NOMO-1 treated with DMSO at 0.1 percent for 48 hours (cell line): Measurements from ENCODE around the gene EXOC6B.

Experiments used
- DNase-seq: peaks from one replicate; lab custom pipeline; 2025; ENCODE audit not compliant: unreplicated experiment; lab: John Stamatoyannopoulos, UW

The EXOC6B gene

GRCh38 chr2:72150861-72151356 is 674.9 kb downstream of the EXOC6B start:
- DNase-seq = no peak

DNA sequence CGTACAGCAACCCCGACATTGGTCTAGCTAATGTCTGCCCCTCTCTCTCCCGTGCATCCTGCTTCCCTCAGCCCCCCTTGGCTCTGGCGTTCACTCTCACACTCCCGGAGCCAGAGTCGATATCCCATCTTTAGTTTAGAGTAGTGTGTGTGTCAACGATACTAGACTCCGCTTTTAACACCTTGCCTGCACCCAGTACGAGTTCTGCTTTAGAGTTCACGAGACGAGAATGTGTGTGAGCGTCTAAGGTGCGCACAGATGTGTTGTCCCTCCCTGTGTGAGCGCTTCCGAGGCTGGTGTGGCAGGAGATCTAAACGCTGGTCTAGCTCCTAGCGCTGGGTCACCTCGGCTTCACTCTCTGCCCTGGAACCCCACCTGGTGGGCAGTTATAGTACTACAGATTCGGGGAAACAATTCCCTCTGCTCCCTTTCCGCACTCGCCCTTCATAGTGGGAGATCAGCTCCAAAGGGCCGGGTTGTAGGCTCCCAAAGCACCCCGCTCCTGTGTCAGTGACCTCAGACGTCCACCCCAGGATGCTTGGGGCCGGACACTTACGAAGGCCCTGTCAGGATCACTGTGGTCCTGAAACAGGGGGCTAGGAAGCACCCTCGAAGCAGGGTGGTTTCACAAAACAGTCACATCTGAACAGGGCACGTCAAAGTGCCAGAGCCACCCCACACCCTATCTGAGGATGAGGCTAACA is 675.5 kb downstream of the EXOC6B start:
- peak; percentile 72 for DNase-seq

DNA sequence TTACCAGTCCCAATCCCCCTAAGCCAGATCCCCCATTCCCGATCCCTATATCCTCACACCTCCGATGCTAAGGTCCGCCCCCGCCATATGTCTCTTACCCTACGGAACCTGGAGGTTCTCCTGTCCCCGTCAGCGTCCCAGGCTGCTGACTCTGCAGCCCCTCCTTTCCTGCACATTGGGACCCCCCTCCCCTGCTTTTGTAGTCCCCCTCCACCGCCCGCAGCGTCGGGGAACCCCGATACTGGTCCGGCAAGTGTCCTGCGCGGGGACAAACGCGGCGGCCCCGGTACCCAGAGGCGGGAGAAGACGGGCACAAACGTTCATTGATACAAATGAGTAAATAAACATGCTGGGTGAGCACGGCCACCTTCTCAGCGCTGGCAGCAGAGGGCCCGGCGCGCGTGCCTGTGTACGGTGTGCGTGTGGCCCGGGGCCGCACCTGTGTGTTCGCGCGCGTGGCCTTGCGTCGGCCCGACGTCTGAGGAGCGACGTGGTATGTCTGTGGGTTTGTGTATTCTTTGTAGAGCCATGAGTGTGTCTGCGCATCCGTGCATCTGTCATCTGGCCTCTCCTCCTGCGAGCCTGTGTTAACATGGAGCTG is 676.2 kb downstream of the EXOC6B start:
- DNase-seq = no peak

- no peak for DNase-seq
These were observed 676.8 kb downstream of the EXOC6B start for GRCh38 chr2:72148837-72149555.

GRCh38 chr2:72148003-72148836 is 677.6 kb downstream of the EXOC6B start:
- no peak for DNase-seq

GRCh38 chr2:72147303-72147971 is 678.4 kb downstream of the EXOC6B start, which contains the start of gene CYP26B1:
Gene CYP26B1, minus strand, starts transcription at chr2:72147862. Its CDS starts 28 bp downstream, at chr2:72147834.
- DNase-seq = no peak

DNA sequence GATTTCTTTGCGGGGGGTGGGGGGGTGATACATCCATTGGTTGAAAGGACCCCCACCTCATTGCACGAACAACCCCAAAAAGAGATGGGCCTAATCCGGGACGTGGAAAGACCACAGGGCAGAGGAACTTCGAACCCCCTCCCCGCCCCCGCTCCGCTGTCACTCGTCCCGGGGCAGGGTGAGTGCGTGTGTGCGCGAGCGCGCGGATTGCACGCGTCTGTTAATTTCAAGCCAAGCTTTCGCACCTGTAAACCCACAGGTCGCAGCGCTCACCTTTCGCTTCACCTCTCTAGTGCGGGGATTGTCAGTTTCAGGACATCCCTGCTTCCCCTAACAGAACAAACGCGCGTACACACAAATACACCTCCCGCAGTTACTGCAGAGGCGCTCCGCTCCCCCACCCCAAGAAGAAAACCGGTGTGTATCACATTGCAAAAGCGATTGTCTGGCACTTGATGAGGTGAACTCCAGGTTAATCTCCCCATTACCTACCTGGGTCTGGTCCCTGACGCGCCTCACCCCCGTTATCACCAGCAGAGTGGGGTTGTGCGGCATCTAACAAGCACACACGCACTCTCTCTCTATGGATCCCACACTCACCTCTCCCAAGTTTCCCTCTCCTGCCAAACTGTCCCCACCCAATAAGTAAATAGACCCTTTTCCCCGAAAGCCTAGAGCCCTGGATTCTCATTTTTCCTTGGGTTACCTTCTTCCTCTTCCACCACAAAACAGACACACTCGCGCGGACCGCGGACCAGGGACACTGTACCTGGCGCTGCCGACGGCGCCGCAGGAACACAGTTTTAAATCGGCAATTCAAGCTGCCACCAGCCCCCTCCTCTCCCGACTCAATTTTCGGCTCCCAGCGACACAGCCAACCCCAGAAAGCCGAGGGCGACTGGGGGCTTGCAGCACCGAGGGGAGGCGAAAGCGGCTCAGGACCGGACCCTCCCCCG is 679.2 kb downstream of the EXOC6B start:
- DNase-seq = no peak

DNA sequence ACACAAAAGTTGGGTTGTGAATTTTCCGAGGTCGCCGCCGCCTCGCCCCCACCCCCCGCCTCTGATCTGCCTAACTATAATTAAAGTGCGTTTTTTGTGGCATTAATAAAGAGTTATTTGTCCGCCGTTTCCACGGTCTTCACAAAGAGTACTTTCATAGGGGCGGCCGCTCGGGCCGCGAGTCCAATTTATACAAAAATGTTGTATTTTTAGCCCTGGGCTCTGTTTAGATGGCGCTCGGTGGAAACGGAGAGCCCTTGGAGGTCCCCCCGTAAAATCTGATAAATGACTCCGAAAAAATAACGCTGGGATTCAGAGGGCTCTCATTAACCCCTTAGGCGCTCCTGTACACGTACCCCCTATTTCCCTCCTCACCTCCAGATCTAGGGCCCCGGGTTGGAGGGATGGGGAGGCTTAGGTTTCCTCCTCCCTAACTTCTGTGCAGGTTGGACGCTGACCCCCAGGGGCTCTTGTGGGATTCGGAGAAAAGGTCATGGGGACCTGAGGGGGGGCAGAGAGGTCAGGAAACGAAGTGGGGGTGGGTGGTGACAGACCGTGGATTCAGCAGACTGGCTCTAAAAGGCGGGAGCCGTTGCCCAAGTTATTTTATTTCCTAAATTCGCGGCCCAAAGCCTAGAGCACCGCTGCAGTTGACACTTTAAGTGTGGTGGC is 680.0 kb downstream of the EXOC6B start:
- DNase-seq = no peak

- no peak for DNase-seq
These were observed 680.6 kb downstream of the EXOC6B start for GRCh38 chr2:72145289-72145657.

GRCh38 chr2:72144632-72145288 is 681.1 kb downstream of the EXOC6B start:
- DNase-seq = no peak

DNA sequence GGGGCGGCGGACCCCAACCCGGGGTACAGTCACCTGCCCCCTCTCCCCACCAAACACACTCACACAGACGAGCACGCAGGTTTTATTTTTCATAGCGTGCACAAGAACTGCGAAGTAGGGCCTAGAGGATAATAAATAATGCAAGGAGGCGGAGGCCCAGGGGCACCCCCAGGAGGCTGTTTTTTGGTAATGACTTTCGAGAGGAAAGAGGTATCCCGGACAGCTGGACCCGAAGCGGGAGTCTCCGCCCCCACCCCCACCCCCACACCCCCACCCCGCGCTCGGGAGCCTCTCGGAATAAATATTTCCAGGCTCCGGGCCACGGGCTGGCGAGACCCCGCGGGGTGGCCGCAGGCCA is 681.6 kb downstream of the EXOC6B start:
- no peak for DNase-seq

DNA sequence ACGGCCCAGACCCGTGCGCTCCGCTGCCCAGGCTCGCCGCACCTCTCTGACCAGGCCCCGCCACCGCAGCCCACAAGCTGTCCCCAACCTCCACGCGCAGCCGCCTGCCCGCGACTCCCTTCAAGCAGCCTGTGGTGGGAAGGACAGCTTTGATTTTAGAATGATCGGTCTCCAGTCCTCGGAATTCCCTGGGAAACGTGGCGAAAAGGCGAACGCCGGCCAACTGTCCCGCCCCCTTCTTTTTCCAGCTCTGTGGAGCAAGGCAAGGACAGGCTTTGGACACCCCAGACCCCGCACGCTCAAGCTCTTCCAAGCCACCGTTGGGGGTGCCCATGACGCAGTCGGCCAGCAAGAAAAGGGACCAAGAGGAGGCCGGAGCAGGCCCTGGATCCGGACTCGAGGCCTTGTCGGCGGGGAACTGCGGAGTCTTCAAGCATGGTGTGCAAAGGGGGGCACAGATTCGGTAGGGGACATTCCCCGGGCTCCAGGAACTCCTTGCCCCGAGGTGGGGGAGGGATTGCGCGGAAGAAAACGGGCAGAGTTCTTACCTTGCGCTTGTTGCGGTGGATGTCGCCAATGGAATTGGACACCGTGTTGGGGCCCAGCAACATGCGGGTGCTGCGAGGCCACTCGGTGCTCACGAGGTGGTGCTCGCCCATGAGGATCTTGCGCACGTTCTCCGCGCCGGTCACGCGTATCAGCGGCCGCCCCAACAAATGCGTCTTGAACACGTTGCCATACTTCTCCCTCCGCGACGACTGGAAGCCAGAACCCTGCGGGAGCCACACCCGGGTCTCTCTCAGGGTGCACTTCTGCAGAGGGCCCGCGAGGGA is 682.2 kb downstream of the EXOC6B start:
- DNase-seq = no peak

- DNase-seq = no peak
These were observed 683.0 kb downstream of the EXOC6B start for GRCh38 chr2:72142570-72143440.

- DNase-seq = no peak
These were observed 683.9 kb downstream of the EXOC6B start for GRCh38 chr2:72141881-72142451.

- no peak for DNase-seq
These were observed 684.7 kb downstream of the EXOC6B start for GRCh38 chr2:72141032-72141645.

DNA sequence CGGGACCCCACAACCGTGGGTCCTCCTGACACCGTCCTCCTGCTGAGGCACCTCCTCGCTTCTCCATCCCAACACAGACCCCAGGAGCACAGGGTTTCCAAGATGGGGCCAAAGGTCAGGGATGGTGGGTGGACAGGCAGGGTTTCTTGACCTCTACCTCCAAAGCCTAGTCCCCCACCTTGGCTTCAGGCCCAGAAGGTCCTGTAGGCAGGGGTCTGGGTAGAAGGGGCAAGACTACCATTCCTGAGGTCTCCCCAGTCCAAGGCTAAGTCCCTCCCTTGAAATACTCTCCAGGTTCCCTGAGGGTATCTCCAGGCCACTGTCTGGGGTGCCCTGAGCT is 685.2 kb downstream of the EXOC6B start:
- DNase-seq = no peak
